ENCODE results near the gene TADA1. TPM values are rescaled to one million over a fixed set of nuclear protein-coding genes. Genes with fewer than 3 reads are reported as not detected.

The TADA1 gene
- total RNA-seq, 1 donor from 2014 or later, result 9.9 TPM

DNA sequence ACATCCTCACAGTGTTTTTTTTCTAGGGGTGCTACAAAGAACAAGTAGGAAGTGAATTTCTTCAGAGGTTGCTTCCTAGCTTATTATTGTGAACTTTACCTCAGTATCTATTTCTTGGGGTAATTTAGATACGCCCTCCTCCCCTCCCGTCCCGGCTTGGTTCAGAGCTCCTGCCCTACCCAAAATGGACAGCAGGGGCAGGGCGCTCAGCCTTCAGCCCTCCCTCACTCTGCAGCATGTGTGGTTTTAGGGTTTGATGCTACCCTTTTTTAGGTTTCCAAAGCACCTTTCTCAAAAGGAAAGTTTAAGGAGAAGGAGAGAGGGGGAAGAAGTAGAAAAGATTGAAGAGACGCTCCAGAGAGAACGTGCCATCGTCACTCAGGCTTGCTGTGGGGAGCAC lies 53.7 kb downstream of the TADA1 start:
- no peaks in the 10 kb centered on the region for H3K4me1 Mint-ChIP-seq (ENCODE audit: low read depth, unreplicated experiment)
- FAIRE-seq (no peak), DNase-seq (ENCODE audit: low read depth) (no peak)
- Histone ChIP-seq H4K20me1 (ENCODE audit: insufficient read depth, low read length) (no peaks in the 10 kb centered on the region), H3K27ac (ENCODE audit: low read depth, low read length) (no peak overlapping the region), H3K79me2 (ENCODE audit: insufficient read depth, low read length) (no peaks in the 10 kb centered on the region), H3K36me3 (ENCODE audit: insufficient read depth, low read length) (no peaks in the 10 kb centered on the region), H3K9ac (ENCODE audit: low read length) (no peak overlapping the region), H3K9me3 (ENCODE audit: insufficient read depth, low read depth, low read length) (no peaks in the 10 kb centered on the region), H3K4me2 (ENCODE audit: low read length) (no peak overlapping the region), H2AFZ (ENCODE audit: low read depth, low read length) (no peak overlapping the region), H3K27me3 (ENCODE audit: insufficient read depth, low read length) (no peaks in the 10 kb centered on the region), H3K4me1 (ENCODE audit: insufficient read depth, low read length) (no peaks in the 10 kb centered on the region), H3K4me3 (ENCODE audit: insufficient read depth, low read depth, low read length) (no peak overlapping the region)
- no peak for TF ChIP-seq EZH2 (IDR thresholded peaks at IDR 0.05; ENCODE audit: insufficient read depth, low read length)
- TF ChIP-seq, protein P1, sequence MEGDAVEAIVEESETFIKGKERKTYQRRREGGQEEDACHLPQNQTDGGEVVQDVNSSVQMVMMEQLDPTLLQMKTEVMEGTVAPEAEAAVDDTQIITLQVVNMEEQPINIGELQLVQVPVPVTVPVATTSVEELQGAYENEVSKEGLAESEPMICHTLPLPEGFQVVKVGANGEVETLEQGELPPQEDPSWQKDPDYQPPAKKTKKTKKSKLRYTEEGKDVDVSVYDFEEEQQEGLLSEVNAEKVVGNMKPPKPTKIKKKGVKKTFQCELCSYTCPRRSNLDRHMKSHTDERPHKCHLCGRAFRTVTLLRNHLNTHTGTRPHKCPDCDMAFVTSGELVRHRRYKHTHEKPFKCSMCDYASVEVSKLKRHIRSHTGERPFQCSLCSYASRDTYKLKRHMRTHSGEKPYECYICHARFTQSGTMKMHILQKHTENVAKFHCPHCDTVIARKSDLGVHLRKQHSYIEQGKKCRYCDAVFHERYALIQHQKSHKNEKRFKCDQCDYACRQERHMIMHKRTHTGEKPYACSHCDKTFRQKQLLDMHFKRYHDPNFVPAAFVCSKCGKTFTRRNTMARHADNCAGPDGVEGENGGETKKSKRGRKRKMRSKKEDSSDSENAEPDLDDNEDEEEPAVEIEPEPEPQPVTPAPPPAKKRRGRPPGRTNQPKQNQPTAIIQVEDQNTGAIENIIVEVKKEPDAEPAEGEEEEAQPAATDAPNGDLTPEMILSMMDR (IDR thresholded peaks at IDR 0.05; ENCODE audit: insufficient read depth, low read depth, low read length), result no peak
- no peaks in the 10 kb centered on the region for H3K27me3 Mint-ChIP-seq (ENCODE audit: low read depth, unreplicated experiment)
- H3K27ac Mint-ChIP-seq (ENCODE audit: unreplicated experiment), result no peak overlapping the region
- no peaks in the 10 kb centered on the region for H3K36me3 Mint-ChIP-seq (ENCODE audit: low read depth, unreplicated experiment)
- H3K9me3 Mint-ChIP-seq (ENCODE audit: unreplicated experiment), result peaks cover 2% of the 10 kb centered on the region
- H3K4me3 Mint-ChIP-seq (ENCODE audit: unreplicated experiment), result no peak overlapping the region

DNA sequence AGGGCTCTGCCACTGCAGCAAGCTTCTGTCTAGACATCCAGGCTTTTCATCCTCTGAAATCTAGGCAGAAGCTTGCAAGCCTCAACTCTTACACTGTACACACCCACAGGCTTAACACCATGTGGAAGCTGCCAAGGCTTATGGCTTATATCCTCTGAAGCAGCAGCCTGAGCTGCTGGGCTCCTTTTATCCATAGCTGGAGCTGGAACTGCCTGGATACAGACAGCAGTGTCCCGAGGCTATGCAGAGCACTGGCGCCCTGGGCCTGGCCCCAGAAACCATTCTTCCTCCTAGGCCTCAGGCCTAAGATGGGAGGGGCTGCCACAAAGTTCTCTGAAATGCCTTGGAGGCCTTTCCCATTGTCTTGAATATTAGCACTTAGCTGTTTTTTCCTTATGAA lies 56.1 kb downstream of the TADA1 start:
- H3K9ac ChIP-seq (ENCODE audit: low read length), result no peak overlapping the region
- H3K36me3 ChIP-seq (ENCODE audit: insufficient read depth, low read length), result no peaks in the 10 kb centered on the region
- no peaks in the 10 kb centered on the region for H3K79me2 ChIP-seq (ENCODE audit: insufficient read depth, low read length)
- no peak for TF ChIP-seq EZH2 (IDR thresholded peaks at IDR 0.05; ENCODE audit: insufficient read depth, low read length)
- TF ChIP-seq, protein P1 (IDR thresholded peaks at IDR 0.05; ENCODE audit: insufficient read depth, low read depth, low read length), result no peak
- FAIRE-seq, result no peak
- Mint-ChIP-seq H3K27ac (ENCODE audit: unreplicated experiment) (no peak overlapping the region), H3K4me3 (ENCODE audit: unreplicated experiment) (no peak overlapping the region), H3K9me3 (ENCODE audit: unreplicated experiment) (peaks cover 2% of the 10 kb centered on the region), H3K27me3 (ENCODE audit: low read depth, unreplicated experiment) (no peaks in the 10 kb centered on the region), H3K36me3 (ENCODE audit: low read depth, unreplicated experiment) (no peaks in the 10 kb centered on the region), H3K4me1 (ENCODE audit: low read depth, unreplicated experiment) (no peaks in the 10 kb centered on the region)
- H2AFZ ChIP-seq (ENCODE audit: low read depth, low read length), result no peak overlapping the region
- no peaks in the 10 kb centered on the region for H4K20me1 ChIP-seq (ENCODE audit: insufficient read depth, low read length)
- H3K27me3 ChIP-seq (ENCODE audit: insufficient read depth, low read length), result no peaks in the 10 kb centered on the region
- H3K27ac ChIP-seq (ENCODE audit: low read depth, low read length), result no peak overlapping the region
- no peaks in the 10 kb centered on the region for H3K4me1 ChIP-seq (ENCODE audit: insufficient read depth, low read length)
- H3K4me2 ChIP-seq (ENCODE audit: low read length), result no peak overlapping the region
- H3K9me3 ChIP-seq (ENCODE audit: insufficient read depth, low read depth, low read length), result no peaks in the 10 kb centered on the region
- no peak for DNase-seq (ENCODE audit: low read depth)
- H3K4me3 ChIP-seq (ENCODE audit: insufficient read depth, low read depth, low read length), result no peak overlapping the region

DNA sequence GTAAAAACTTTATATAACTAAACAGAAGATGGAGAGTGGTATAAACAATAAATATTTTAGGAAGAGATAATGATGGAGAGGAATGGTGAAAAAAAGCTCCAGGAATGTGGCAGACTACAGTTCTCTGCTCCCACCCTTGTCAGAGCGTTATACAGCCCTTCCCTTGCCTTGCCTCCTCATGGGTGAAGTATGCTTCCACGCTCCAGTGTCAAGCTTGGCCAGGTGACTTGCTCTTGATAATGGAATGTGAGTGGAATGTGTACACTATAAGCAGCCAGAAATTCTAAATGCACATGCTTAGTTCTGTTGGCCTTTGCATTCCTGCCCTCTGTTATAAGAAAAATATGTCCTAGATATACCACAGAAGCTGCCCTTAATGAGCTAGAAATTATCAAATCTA lies 61.5 kb downstream of the TADA1 start:
- H3K4me1 Mint-ChIP-seq (ENCODE audit: low read depth, unreplicated experiment), result no peaks in the 10 kb centered on the region
- H3K36me3 ChIP-seq (ENCODE audit: insufficient read depth, low read length), result no peaks in the 10 kb centered on the region
- no peak overlapping the region for H3K4me3 ChIP-seq (ENCODE audit: insufficient read depth, low read depth, low read length)
- TF ChIP-seq, protein P1 (IDR thresholded peaks at IDR 0.05; ENCODE audit: insufficient read depth, low read depth, low read length), result no peak
- no peak for TF ChIP-seq EZH2 (IDR thresholded peaks at IDR 0.05; ENCODE audit: insufficient read depth, low read length)
- H3K36me3 Mint-ChIP-seq (ENCODE audit: low read depth, unreplicated experiment), result no peaks in the 10 kb centered on the region
- H3K27me3 ChIP-seq (ENCODE audit: insufficient read depth, low read length), result no peaks in the 10 kb centered on the region
- peaks cover 2% of the 10 kb centered on the region for H3K9me3 Mint-ChIP-seq (ENCODE audit: unreplicated experiment)
- H3K9ac ChIP-seq (ENCODE audit: low read length), result no peak overlapping the region
- H4K20me1 ChIP-seq (ENCODE audit: insufficient read depth, low read length), result no peaks in the 10 kb centered on the region
- FAIRE-seq (no peak), DNase-seq (ENCODE audit: low read depth) (peak; percentile 68)
- H3K79me2 ChIP-seq (ENCODE audit: insufficient read depth, low read length), result no peaks in the 10 kb centered on the region
- H3K4me1 ChIP-seq (ENCODE audit: insufficient read depth, low read length), result no peaks in the 10 kb centered on the region
- H3K27me3 Mint-ChIP-seq (ENCODE audit: low read depth, unreplicated experiment), result no peaks in the 10 kb centered on the region
- H3K4me2 ChIP-seq (ENCODE audit: low read length), result no peak overlapping the region
- H2AFZ ChIP-seq (ENCODE audit: low read depth, low read length), result no peak overlapping the region
- H3K4me3 Mint-ChIP-seq (ENCODE audit: unreplicated experiment), result no peak overlapping the region
- no peak overlapping the region for H3K27ac Mint-ChIP-seq (ENCODE audit: unreplicated experiment)
- no peaks in the 10 kb centered on the region for H3K9me3 ChIP-seq (ENCODE audit: insufficient read depth, low read depth, low read length)
- H3K27ac ChIP-seq (ENCODE audit: low read depth, low read length), result no peak overlapping the region
